NCI-H774 (cell line): Measurements from ENCODE around the gene CLEC18A.
"Not testable (repeated sequence)": the region's sequence is repeated elsewhere in the genome, so short reads cannot be mapped to it uniquely, and the experiment has no call there.

Source experiments
- DNase-seq: peaks from one replicate; lab custom pipeline; 2025; lab: John Stamatoyannopoulos, UW

Gene CLEC18A

GRCh38 chr16:69930117-69930776 is 20.9 kb upstream of the CLEC18A start:
- DNase-seq, result no peak

- no peak for DNase-seq
These were observed 19.5 kb upstream of the CLEC18A start for GRCh38 chr16:69931631-69932030.

- no peak for DNase-seq
These were observed 18.9 kb upstream of the CLEC18A start for GRCh38 chr16:69932228-69932627.

GRCh38 chr16:69932691-69933392 is 18.3 kb upstream of the CLEC18A start:
- no peak for DNase-seq

- DNase-seq, result no peak
These were observed 17.1 kb upstream of the CLEC18A start for GRCh38 chr16:69934044-69934443.

- no peak for DNase-seq
These were observed 16.4 kb upstream of the CLEC18A start for GRCh38 chr16:69934751-69935150.

GRCh38 chr16:69935278-69935711 is 15.8 kb upstream of the CLEC18A start:
- no peak for DNase-seq

- DNase-seq, result no peak
These were observed 15.4 kb upstream of the CLEC18A start for GRCh38 chr16:69935740-69936139.

- no peak for DNase-seq
These were observed 14.9 kb upstream of the CLEC18A start for GRCh38 chr16:69936252-69936651.

- DNase-seq, result no peak
These were observed 14.4 kb upstream of the CLEC18A start for GRCh38 chr16:69936751-69937211.

GRCh38 chr16:69937465-69937951 is 13.6 kb upstream of the CLEC18A start:
- no peak for DNase-seq

GRCh38 chr16:69938981-69939820 is 11.9 kb upstream of the CLEC18A start:
- DNase-seq, result no peak

GRCh38 chr16:69939821-69940585 is 11.1 kb upstream of the CLEC18A start:
- no peak for DNase-seq

GRCh38 chr16:69940676-69941075 is 10.5 kb upstream of the CLEC18A start:
- DNase-seq, result no peak

GRCh38 chr16:69941251-69942098 is 9.7 kb upstream of the CLEC18A start:
- no peak for DNase-seq

GRCh38 chr16:69942099-69942491 is 9.0 kb upstream of the CLEC18A start:
- DNase-seq, result no peak

GRCh38 chr16:69942627-69943170 is 8.4 kb upstream of the CLEC18A start:
- no peak for DNase-seq

GRCh38 chr16:69943241-69944036 is 7.7 kb upstream of the CLEC18A start:
- not testable (repeated sequence) for DNase-seq

- DNase-seq, result not testable (repeated sequence)
These were observed 723 bp upstream of the CLEC18A start for GRCh38 chr16:69950411-69950810.

- DNase-seq, result not testable (repeated sequence)
These were observed 518 bp downstream of the CLEC18A start for GRCh38 chr16:69951672-69952031.
